Mammary epithelial cell (primary cell): ENCODE measurements around the gene ZACN.

Experiments
- CTCF ChIP-seq, 2 donors: IDR thresholded peaks in 1 of 2; conservative IDR thresholded peaks in 1 of 2; 2 replicates each; pipeline ENCODE4 v1.5.1; 2011 to 2012; ENCODE audit warnings: inconsistent platforms in 2 of 2, low read length in 2 of 2, mild to moderate bottlenecking in 2 of 2, control low read depth in 1 of 2, low read depth in 1 of 2; ENCODE audit not compliant: insufficient read depth in 1 of 2; ENCODE audit errors: extremely low read depth in 1 of 2
- EZH2 ChIP-seq: IDR thresholded peaks from 2 replicates; pipeline ENCODE4 v1.6.1; 2012; ENCODE audit warnings: low read length, inconsistent platforms, borderline replicate concordance

- TF ChIP-seq CTCF (conservative IDR thresholded peaks at IDR 0.05 in 1 of 2, IDR thresholded peaks at IDR 0.05 in 1 of 2; ENCODE audit: extremely low read depth in 1 of 2, insufficient read depth in 1 of 2, low read depth in 1 of 2, low read length in 2 of 2) (no peak), EZH2 (no peak)
Measured at GRCh38 chr17:76097716-76098295, 18.8 kb downstream of the ZACN start.
